Nephron progenitor cell (in vitro differentiated cells): Measurements from ENCODE around the gene TRIM31.

Experiments used
- DNase-seq: peaks from one replicate; pipeline ENCODE4 v3.0.0; 2021
- H3K27ac Mint-ChIP-seq: 2 replicates; pipeline ENCODE4 v1.8.0; 2021; ENCODE audit warnings: mild to moderate bottlenecking, moderate library complexity, mixed read lengths
- H3K27me3 Mint-ChIP-seq: 2 replicates; pipeline ENCODE4 v1.8.0; 2021; ENCODE audit warnings: mild to moderate bottlenecking, low read depth, mixed read lengths; ENCODE audit not compliant: poor library complexity
- H3K36me3 Mint-ChIP-seq: 2 replicates; pipeline ENCODE4 v1.8.0; 2021; ENCODE audit warnings: low read depth, mixed read lengths
- H3K4me1 Mint-ChIP-seq: 2 replicates; pipeline ENCODE4 v1.8.0; 2021; ENCODE audit warnings: mixed read lengths
- H3K4me3 Mint-ChIP-seq: 2 replicates; pipeline ENCODE4 v1.8.0; 2021; ENCODE audit warnings: mild to moderate bottlenecking, moderate library complexity, mixed read lengths
- H3K9me3 Mint-ChIP-seq: 2 replicates; pipeline ENCODE4 v1.8.0; 2021; ENCODE audit warnings: mild to moderate bottlenecking, moderate library complexity, mixed read lengths
- TF ChIP-seq, protein P1 (sequence below): fragments of 200-600 bp; sonication (generic); IDR thresholded peaks from 2 replicates; pipeline ENCODE4 v1.5.0; 2021; ENCODE audit warnings: antibody characterized with exemption

The TRIM31 gene

DNA sequence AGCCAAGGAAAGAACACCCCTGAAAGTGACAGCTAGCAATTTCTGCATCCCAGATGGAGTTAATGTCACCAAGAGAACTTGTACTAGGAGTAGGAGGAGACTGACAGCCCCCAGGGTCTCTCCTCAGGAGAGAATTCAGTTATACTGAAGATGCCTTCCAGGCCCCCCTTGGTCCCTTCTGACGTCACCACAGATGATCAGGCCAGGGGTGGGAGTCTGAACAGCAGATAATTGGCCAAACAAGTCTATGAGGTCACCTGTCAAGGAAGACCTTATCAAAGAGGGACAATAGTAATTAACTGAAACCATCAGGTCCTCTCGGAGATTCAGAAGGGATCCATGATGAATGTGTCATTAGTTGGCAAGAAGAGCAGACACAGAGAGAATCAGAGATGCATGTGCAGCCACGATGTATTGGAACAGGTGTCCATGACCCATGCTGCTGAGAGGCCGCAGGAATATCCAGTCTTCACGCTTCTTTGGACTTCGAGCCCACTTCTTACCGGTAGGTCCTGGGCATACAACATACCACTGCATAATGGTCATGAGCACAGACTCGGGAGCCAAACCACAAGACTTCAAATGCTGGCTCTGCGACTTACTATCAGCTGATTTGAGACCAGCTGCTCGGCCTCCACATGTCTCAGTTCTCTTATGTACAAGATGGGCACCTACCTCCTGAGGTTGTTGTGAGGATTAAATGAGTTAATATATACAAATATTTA is 37.9 kb upstream of the TRIM31 start:
- Mint-ChIP-seq H3K27ac (no peak overlapping the region), H3K27me3 (peaks cover 27% of the 10 kb centered on the region), H3K9me3 (no peaks in the 10 kb centered on the region), H3K4me3 (no peak overlapping the region), H3K36me3 (no peaks in the 10 kb centered on the region), H3K4me1 (no peaks in the 10 kb centered on the region)
- TF ChIP-seq, protein P1, sequence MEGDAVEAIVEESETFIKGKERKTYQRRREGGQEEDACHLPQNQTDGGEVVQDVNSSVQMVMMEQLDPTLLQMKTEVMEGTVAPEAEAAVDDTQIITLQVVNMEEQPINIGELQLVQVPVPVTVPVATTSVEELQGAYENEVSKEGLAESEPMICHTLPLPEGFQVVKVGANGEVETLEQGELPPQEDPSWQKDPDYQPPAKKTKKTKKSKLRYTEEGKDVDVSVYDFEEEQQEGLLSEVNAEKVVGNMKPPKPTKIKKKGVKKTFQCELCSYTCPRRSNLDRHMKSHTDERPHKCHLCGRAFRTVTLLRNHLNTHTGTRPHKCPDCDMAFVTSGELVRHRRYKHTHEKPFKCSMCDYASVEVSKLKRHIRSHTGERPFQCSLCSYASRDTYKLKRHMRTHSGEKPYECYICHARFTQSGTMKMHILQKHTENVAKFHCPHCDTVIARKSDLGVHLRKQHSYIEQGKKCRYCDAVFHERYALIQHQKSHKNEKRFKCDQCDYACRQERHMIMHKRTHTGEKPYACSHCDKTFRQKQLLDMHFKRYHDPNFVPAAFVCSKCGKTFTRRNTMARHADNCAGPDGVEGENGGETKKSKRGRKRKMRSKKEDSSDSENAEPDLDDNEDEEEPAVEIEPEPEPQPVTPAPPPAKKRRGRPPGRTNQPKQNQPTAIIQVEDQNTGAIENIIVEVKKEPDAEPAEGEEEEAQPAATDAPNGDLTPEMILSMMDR: no peak
- no peak for DNase-seq

DNA sequence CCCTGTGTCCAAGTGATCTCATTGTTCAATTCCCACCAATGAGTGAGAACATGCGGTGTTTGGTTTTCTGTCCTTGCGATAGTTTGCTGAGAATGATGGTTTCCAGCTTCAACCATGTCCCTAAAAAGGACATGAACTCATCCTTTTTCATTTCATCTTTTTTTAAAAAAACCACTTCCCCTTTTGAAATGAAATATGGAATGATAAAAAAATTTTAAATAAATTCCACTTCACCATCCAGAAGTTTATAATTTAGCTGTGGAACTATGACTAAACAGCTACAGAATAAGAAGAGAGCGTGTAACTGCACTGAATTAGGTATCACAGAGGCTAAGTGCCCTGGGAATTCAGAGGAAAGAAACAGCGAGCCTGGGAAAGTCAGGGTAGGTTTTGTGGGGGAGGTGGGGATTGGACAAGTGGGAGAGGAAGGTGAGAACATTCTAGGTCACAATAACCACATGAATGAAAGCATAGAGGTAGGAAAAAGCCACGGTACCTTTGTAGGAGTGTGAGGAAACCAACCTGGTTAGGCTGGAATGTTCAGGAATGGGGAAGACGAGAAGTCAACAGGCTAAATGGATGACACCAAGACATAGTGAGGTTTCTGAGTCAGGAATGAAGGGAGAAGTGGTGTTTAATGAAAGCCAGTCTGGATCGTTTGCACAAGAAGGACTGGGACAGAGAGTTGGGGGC is 37.1 kb upstream of the TRIM31 start:
- no peaks in the 10 kb centered on the region for H3K9me3 Mint-ChIP-seq
- H3K27ac Mint-ChIP-seq: no peak overlapping the region
- H3K27me3 Mint-ChIP-seq: peaks cover 31% of the 10 kb centered on the region
- TF ChIP-seq, protein P1: no peak
- DNase-seq: no peak
- no peaks in the 10 kb centered on the region for H3K36me3 Mint-ChIP-seq
- no peak overlapping the region for H3K4me3 Mint-ChIP-seq
- no peaks in the 10 kb centered on the region for H3K4me1 Mint-ChIP-seq

DNA sequence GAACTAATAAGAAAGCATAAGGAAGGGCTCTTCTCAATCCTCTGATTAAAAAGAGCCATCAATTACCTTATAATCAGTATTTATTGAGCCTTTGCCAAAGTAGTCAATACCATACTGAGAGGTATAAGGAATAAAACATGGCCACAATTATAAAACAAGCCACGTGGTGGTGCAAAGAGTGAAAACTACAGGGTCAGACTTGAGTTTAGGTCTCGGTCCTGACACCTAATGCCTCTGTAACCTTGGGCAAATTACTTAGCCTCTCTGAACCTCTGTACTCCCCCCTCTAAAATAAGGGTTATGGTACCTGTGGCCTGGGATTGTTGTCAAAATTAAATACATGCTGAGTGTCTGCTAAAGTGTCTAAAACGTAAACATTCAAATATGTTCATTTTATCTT is 36.3 kb upstream of the TRIM31 start:
- Mint-ChIP-seq H3K36me3 (no peaks in the 10 kb centered on the region), H3K4me1 (no peaks in the 10 kb centered on the region), H3K4me3 (no peak overlapping the region), H3K27me3 (peaks cover 28% of the 10 kb centered on the region), H3K27ac (no peak overlapping the region), H3K9me3 (no peaks in the 10 kb centered on the region)
- TF ChIP-seq, protein P1: no peak
- no peak for DNase-seq

- peaks cover 31% of the 10 kb centered on the region for H3K27me3 Mint-ChIP-seq
- no peak overlapping the region for H3K27ac Mint-ChIP-seq
- H3K36me3 Mint-ChIP-seq: no peaks in the 10 kb centered on the region
- no peak overlapping the region for H3K4me3 Mint-ChIP-seq
- H3K9me3 Mint-ChIP-seq: no peaks in the 10 kb centered on the region
- TF ChIP-seq, protein P1: no peak
- no peaks in the 10 kb centered on the region for H3K4me1 Mint-ChIP-seq
- no peak for DNase-seq
Observed at GRCh38 chr6:30147096-30147495, 34.2 kb upstream of the TRIM31 start.

- TF ChIP-seq, protein P1: no peak
- no peak for DNase-seq
- H3K27ac Mint-ChIP-seq: no peak overlapping the region
- H3K4me3 Mint-ChIP-seq: no peak overlapping the region
- peaks cover 37% of the 10 kb centered on the region for H3K27me3 Mint-ChIP-seq
- H3K4me1 Mint-ChIP-seq: no peaks in the 10 kb centered on the region
- H3K36me3 Mint-ChIP-seq: no peaks in the 10 kb centered on the region
- no peaks in the 10 kb centered on the region for H3K9me3 Mint-ChIP-seq
Observed at GRCh38 chr6:30145818-30146217, 32.9 kb upstream of the TRIM31 start.

GRCh38 chr6:30144811-30145210 is 31.9 kb upstream of the TRIM31 start:
- H3K9me3 Mint-ChIP-seq: no peaks in the 10 kb centered on the region
- no peak overlapping the region for H3K4me3 Mint-ChIP-seq
- no peak for DNase-seq
- TF ChIP-seq, protein P1: no peak
- no peak overlapping the region for H3K27ac Mint-ChIP-seq
- H3K4me1 Mint-ChIP-seq: no peaks in the 10 kb centered on the region
- no peaks in the 10 kb centered on the region for H3K36me3 Mint-ChIP-seq
- H3K27me3 Mint-ChIP-seq: peaks cover 41% of the 10 kb centered on the region
